ENCODE data around the gene HSPA1A. TPM values are rescaled to one million over a fixed set of nuclear protein-coding genes. Genes with fewer than 3 reads are reported as not detected.
"Not testable (repeated sequence)": the region's sequence is repeated elsewhere in the genome, so short reads cannot be mapped to it uniquely, and the experiment has no call there.

HSPA1A gene
- total RNA-seq, 1 experiment from 2014 or later, result 31.5 TPM

GRCh38 chr6:31836474-31837368 lies 21.4 kb downstream of the HSPA1A start:
- DNase-seq (ENCODE audit: low spot score), result no peak

- no peak for DNase-seq (ENCODE audit: low spot score)
Measured at GRCh38 chr6:31837369-31838113, 22.2 kb downstream of the HSPA1A start.

- not testable (repeated sequence) for DNase-seq (ENCODE audit: low spot score)
Measured at GRCh38 chr6:31838114-31838553, 22.8 kb downstream of the HSPA1A start.

GRCh38 chr6:31838968-31839367 lies 23.6 kb downstream of the HSPA1A start:
- DNase-seq (ENCODE audit: low spot score), result no peak

- DNase-seq (ENCODE audit: low spot score), result not testable (repeated sequence)
Measured at GRCh38 chr6:31839779-31840126, 24.4 kb downstream of the HSPA1A start.

- no peak for DNase-seq (ENCODE audit: low spot score)
Measured at GRCh38 chr6:31842053-31842452, 26.7 kb downstream of the HSPA1A start.

- no peak for DNase-seq (ENCODE audit: low spot score)
Measured at GRCh38 chr6:31844507-31844906, 29.2 kb downstream of the HSPA1A start.

- DNase-seq (ENCODE audit: low spot score), result no peak
Measured at GRCh38 chr6:31847276-31847978, 32.1 kb downstream of the HSPA1A start.

- no peak for DNase-seq (ENCODE audit: low spot score)
Measured at GRCh38 chr6:31850765-31851484, 35.6 kb downstream of the HSPA1A start.

GRCh38 chr6:31851485-31851832 lies 36.1 kb downstream of the HSPA1A start:
- DNase-seq (ENCODE audit: low spot score), result no peak

- not testable (repeated sequence) for DNase-seq (ENCODE audit: low spot score)
Measured at GRCh38 chr6:31851980-31852718, 36.8 kb downstream of the HSPA1A start.

- not testable (repeated sequence) for DNase-seq (ENCODE audit: low spot score)
Measured at GRCh38 chr6:31857774-31858173, 42.4 kb downstream of the HSPA1A start.

- DNase-seq (ENCODE audit: low spot score), result no peak
Measured at GRCh38 chr6:31858707-31859106, 43.4 kb downstream of the HSPA1A start.

GRCh38 chr6:31859923-31860322 lies 44.6 kb downstream of the HSPA1A start:
- no peak for DNase-seq (ENCODE audit: low spot score)

GRCh38 chr6:31860349-31860748 lies 45.0 kb downstream of the HSPA1A start:
- DNase-seq (ENCODE audit: low spot score), result no peak

- DNase-seq (ENCODE audit: low spot score), result no peak
Measured at GRCh38 chr6:31861150-31861549, 45.8 kb downstream of the HSPA1A start.

- DNase-seq (ENCODE audit: low spot score), result no peak
Measured at GRCh38 chr6:31861919-31862343, 46.6 kb downstream of the HSPA1A start.

GRCh38 chr6:31862344-31863235 lies 47.2 kb downstream of the HSPA1A start, which contains the start of gene NEU1:
Gene NEU1 (minus strand): TSS chr6:31862821. CDS start chr6:31862776, 45 bp downstream.
- DNase-seq (ENCODE audit: low spot score), result peak; percentile 100

- DNase-seq (ENCODE audit: low spot score), result not testable (repeated sequence)
Measured at GRCh38 chr6:31864123-31864562, 48.8 kb downstream of the HSPA1A start.

- no peak for DNase-seq (ENCODE audit: low spot score)
Measured at GRCh38 chr6:31864818-31865204, 49.5 kb downstream of the HSPA1A start.
